Panc1 (cell line): Measurements from ENCODE around the gene CLEC12A.

Experiments
- CTCF ChIP-seq: fragments of 450-650 bp; IDR thresholded peaks from 2 replicates; pipeline ENCODE4 v1.5.1; 2017; ENCODE audit warnings: mild to moderate bottlenecking
- POLR2AphosphoS5 ChIP-seq: IDR thresholded peaks from 2 replicates; pipeline ENCODE4 v1.6.1; 2012; ENCODE audit warnings: mild to moderate bottlenecking, low read depth, low read length, moderate library complexity

GRCh38 chr12:9931245-9931644 lies 40.0 kb upstream of the CLEC12A start:
- TF ChIP-seq CTCF (no peak), POLR2AphosphoS5 (no peak)
